H1 (cell line): ENCODE data around the gene CD81. TPM values are rescaled to one million over a fixed set of nuclear protein-coding genes. Genes with fewer than 3 reads are reported as not detected.

ENCODE experiments used
- BCL11A ChIP-seq, 2 experiments: IDR thresholded peaks; one replicate each; pipeline ENCODE4 v1.6.1; 2011; ENCODE audit warnings: low read depth in 2 of 2, low read length in 2 of 2, mild to moderate bottlenecking in 2 of 2
- POLR2AphosphoS5 ChIP-seq: IDR thresholded peaks from 2 replicates; pipeline ENCODE4 v1.6.1; 2011; ENCODE audit warnings: low read depth, low read length
- polyA plus RNA-seq, 7 experiments: library from polyadenylated mRNA; depleted of rRNA in 3 of 7; stranded (reverse) in 5 of 7; unstranded in 2 of 7; fragments of >200 nt in 5 of 7; fragments of 200-250 nt in 2 of 7; gene quantifications; 1 replicate in 5 of 7; 2 replicates in 1 of 7; 4 replicates in 1 of 7; pipeline versions ENCODE4 v1.2.1 to v1.2.3, GENCODE V29; 2011 to 2013; ENCODE audit warnings: missing spikeins in 2 of 7, mixed read lengths in 2 of 7
- total RNA-seq: library from RNA; stranded (reverse); fragmentation: NEBNext Ultra II Directional; extraction: Animal tissue kit (Norgen Biotek cat#: 25700); gene quantifications from 2 replicates; pipeline ENCODE4 v1.2.1, GENCODE V29; 2021

Gene CD81
- total and polyA plus RNA-seq, 2 of the 8 experiments (the other 6 are each of a cell fraction or from before 2014, with no cell fraction given), result 238 to 309 TPM

GRCh38 chr11:2362414-2362813 is 14.7 kb upstream of the CD81 start (continued):
- no peak for TF ChIP-seq POLR2AphosphoS5
- no peak for TF ChIP-seq BCL11A (IDR thresholded peaks at IDR 0.05; ENCODE audit: low read depth in 2 of 2, low read length in 2 of 2)
